Sigmoid colon (tissue), 4 donors: ENCODE measurements around the gene ACSM6.

Experiments used
- EP300 ChIP-seq, 4 donors: sonication (generic); formaldehyde crosslinking; IDR thresholded peaks; one replicate each; pipeline ENCODE4 v1.6.1; 2017; ENCODE audit warnings: antibody characterized with exemption in 4 of 4
- POLR2A ChIP-seq, 2 donors: fragments of 450-650 bp; IDR thresholded peaks; one replicate each; pipeline ENCODE4 v1.6.1; 2016; ENCODE audit warnings: antibody characterized with exemption in 2 of 2, mild to moderate bottlenecking in 2 of 2, moderate library complexity in 2 of 2
- POLR2AphosphoS5 ChIP-seq, 4 donors: sonication (generic); formaldehyde crosslinking; IDR thresholded peaks; one replicate each; pipeline ENCODE4 v1.6.1; 2017; ENCODE audit warnings: antibody characterized with exemption in 4 of 4
- TF ChIP-seq, protein P1 (sequence below), 4 experiments: fragments of 450-650 bp in 3 of 4; fragments of 200-600 bp in 1 of 4; IDR thresholded peaks; one replicate each; pipeline ENCODE4 v1.5.1; 2016 to 2019; ENCODE audit warnings: antibody characterized with exemption in 4 of 4, mild to moderate bottlenecking in 3 of 4, moderate library complexity in 2 of 4

DNA sequence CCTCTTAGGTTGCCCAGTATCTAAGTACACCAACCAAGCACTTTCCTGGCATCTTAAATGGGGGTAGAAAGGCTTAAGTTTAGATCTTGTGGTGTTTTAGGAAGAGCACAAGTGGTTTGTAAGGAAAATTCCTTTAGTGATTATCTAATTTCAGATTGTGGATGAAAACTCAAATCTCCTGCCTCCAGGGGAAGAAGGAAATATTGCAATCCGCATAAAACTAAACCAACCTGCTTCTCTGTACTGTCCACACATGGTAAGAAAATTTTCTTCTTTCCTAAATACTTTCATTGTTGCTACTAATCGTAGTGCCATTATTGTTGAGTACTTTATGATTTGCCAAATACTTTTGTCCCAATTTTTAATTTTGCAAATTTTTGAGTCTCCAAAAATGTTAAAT lies 31.1 kb downstream of the ACSM6 start:
- TF ChIP-seq, protein P1, sequence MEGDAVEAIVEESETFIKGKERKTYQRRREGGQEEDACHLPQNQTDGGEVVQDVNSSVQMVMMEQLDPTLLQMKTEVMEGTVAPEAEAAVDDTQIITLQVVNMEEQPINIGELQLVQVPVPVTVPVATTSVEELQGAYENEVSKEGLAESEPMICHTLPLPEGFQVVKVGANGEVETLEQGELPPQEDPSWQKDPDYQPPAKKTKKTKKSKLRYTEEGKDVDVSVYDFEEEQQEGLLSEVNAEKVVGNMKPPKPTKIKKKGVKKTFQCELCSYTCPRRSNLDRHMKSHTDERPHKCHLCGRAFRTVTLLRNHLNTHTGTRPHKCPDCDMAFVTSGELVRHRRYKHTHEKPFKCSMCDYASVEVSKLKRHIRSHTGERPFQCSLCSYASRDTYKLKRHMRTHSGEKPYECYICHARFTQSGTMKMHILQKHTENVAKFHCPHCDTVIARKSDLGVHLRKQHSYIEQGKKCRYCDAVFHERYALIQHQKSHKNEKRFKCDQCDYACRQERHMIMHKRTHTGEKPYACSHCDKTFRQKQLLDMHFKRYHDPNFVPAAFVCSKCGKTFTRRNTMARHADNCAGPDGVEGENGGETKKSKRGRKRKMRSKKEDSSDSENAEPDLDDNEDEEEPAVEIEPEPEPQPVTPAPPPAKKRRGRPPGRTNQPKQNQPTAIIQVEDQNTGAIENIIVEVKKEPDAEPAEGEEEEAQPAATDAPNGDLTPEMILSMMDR (IDR thresholded peaks at IDR 0.05) = no peak
- TF ChIP-seq EP300 (IDR thresholded peaks at IDR 0.05) = no peak
- TF ChIP-seq POLR2AphosphoS5 (IDR thresholded peaks at IDR 0.05) = no peak
- TF ChIP-seq POLR2A (IDR thresholded peaks at IDR 0.05) = no peak
